H1 (cell line): ENCODE results near the gene TRIM47. TPM values are rescaled to one million over a fixed set of nuclear protein-coding genes. Genes with fewer than 3 reads are reported as not detected.

Experiments used
- CTBP2 ChIP-seq: IDR thresholded peaks from 2 replicates; pipeline ENCODE4 v1.7.0; 2011; ENCODE audit warnings: borderline replicate concordance, mild to moderate bottlenecking, moderate library complexity, mixed read lengths, low read length; ENCODE audit not compliant: insufficient read depth, insufficient read length
- polyA plus RNA-seq, 7 experiments: library from polyadenylated mRNA; depleted of rRNA in 3 of 7; stranded (reverse) in 5 of 7; unstranded in 2 of 7; fragments of >200 nt in 5 of 7; fragments of 200-250 nt in 2 of 7; gene quantifications; 1 replicate in 5 of 7; 2 replicates in 1 of 7; 4 replicates in 1 of 7; pipeline versions ENCODE4 v1.2.1 to v1.2.3, GENCODE V29; 2011 to 2013; ENCODE audit warnings: missing spikeins in 2 of 7, mixed read lengths in 2 of 7
- total RNA-seq: library from RNA; stranded (reverse); fragmentation: NEBNext Ultra II Directional; extraction: Animal tissue kit (Norgen Biotek cat#: 25700); gene quantifications from 2 replicates; pipeline ENCODE4 v1.2.1, GENCODE V29; 2021

The TRIM47 gene
- total and polyA plus RNA-seq, 2 of the 8 experiments (the other 6 are each of a cell fraction or from before 2014, with no cell fraction given): 6.3 to 6.4 TPM

DNA sequence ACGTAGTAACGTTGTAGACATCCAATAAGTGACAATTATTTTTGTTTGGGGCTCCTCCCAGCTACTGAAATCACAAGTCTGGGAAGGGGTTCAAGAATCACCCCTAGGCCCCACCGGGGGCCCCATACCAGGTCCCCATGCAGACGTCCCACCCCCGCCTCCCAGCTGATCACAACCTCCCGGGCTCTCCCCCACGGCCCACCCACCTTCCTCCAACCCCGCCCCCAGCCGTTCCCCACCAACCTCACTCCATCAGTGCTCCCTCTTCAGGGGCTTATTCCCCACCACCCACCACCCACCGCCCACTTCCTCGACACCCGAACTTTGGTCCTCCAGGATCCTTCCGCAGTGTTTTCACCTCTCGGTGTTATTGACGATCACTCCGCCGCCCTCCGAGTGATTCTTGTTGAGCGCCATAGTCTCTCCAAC, 23.5 kb downstream of the TRIM47 start (continued):
- TF ChIP-seq CTBP2: no peak
